ENCODE results near the gene PMPCA.
A peak's percentile ranks its signal among the peaks of the same experiment; 100 is the strongest.

Gene PMPCA

DNA sequence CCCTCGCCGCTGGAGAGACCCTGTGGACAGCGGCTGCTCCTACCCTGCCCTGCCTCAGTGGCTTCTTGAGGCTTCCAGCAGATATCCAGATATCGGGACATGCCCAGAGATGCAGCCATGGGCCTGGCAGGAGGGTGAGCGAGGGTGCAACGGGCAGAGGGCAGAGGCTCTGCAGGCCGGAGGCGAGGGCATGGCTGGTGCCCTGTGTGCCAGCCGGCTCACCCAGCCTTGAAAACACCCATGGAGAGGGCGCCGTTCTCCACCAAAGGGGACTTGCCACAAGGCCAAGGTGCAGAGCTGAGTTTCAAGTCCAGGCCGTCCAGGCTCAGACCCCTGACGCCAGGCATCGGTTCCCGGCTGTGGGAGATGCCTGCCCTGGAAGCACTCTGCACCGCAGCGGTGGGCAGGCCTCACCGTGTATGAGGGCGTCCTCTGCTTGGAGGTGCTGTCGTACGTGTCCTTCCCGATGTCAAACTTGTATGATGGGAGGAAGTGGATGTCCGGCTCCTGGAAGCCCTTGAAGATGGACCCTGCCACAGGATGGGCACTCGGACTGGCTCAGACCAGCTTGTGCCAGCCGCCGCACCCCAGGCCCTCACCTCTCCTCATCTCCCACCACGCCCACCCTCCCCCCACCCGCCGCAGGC, 20.3 kb downstream of the PMPCA start:
- H3K4me3 Mint-ChIP-seq, result no peak overlapping the region
- peaks cover 18% of the 10 kb centered on the region for H3K36me3 Mint-ChIP-seq (ENCODE audit: insufficient read depth)
- ATAC-seq (replicated peaks; ENCODE audit: extremely low read depth, poor library complexity, severe bottlenecking) (no peak), DNase-seq (ENCODE audit: low spot score in 2 of 2) (no peak)
- no peaks in the 10 kb centered on the region for H3K9me3 Mint-ChIP-seq
- peaks cover 1% of the 10 kb centered on the region for H3K4me1 Mint-ChIP-seq
- no peaks in the 10 kb centered on the region for H3K27me3 Mint-ChIP-seq
- H3K27ac Mint-ChIP-seq (ENCODE audit: low read depth), result peak overlapping the region; percentile 41

DNA sequence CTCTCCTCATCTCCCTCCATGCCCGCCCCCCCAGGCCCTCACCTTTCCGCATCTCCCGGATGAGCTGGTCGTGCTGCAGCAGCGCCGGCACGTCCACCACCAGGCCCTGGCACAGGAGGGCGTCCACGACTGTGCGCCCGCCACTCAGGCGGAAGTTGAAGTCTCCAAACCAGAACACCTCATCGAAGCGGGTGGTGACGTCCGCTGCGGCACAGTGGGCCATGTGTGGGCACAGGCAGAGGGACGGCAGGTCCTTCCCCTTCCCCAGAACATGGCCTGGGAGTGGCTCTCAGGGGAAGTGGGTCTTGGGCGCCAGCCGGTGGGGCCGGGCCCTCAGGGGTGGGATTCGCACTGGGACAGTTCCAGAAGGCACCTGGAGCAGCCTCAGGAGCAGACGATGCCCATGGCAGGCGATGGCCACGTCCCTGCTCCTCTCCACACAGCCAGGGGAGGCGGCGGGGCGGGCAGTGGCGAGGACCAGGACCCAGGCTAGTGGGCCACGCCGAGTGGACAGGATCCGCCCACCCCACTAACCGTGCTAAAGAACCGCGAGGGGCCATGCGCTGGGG, 21.4 kb downstream of the PMPCA start:
- H3K9me3 Mint-ChIP-seq, result no peaks in the 10 kb centered on the region
- no peak for ATAC-seq (replicated peaks; ENCODE audit: extremely low read depth, poor library complexity, severe bottlenecking)
- peaks cover 18% of the 10 kb centered on the region for H3K36me3 Mint-ChIP-seq (ENCODE audit: insufficient read depth)
- H3K4me3 Mint-ChIP-seq, result no peak overlapping the region
- peaks cover 13% of the 10 kb centered on the region for H3K4me1 Mint-ChIP-seq
- H3K27ac Mint-ChIP-seq (ENCODE audit: low read depth), result no peak overlapping the region
- no peaks in the 10 kb centered on the region for H3K27me3 Mint-ChIP-seq
- DNase-seq (ENCODE audit: low spot score in 2 of 2), result no peak

DNA sequence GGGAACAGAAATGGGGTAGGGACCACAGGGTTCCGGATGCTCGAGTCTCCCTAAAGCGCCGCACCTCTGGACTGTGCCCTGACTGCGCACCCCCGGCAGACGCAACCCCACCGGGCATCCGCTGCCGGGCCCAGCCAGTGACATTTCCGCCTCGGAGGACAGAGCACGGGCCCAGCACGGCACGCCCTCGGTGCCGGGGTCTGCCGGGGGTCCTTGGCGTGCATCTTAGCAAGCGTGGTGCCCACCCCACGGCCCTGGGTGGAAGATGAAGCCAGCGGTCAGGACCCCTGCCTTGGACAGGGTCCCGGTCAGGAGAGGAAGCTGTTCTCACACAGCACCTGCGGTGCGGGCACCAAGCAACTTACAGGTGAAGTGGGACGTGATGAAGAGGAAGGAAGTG, 22.1 kb downstream of the PMPCA start:
- Mint-ChIP-seq H3K36me3 (ENCODE audit: insufficient read depth) (peaks cover 18% of the 10 kb centered on the region), H3K27me3 (no peaks in the 10 kb centered on the region), H3K9me3 (no peaks in the 10 kb centered on the region), H3K4me1 (peaks cover 20% of the 10 kb centered on the region), H3K27ac (ENCODE audit: low read depth) (no peak overlapping the region), H3K4me3 (no peak overlapping the region)
- DNase-seq (ENCODE audit: low spot score in 2 of 2) (no peak), ATAC-seq (replicated peaks; ENCODE audit: extremely low read depth, poor library complexity, severe bottlenecking) (no peak)

DNA sequence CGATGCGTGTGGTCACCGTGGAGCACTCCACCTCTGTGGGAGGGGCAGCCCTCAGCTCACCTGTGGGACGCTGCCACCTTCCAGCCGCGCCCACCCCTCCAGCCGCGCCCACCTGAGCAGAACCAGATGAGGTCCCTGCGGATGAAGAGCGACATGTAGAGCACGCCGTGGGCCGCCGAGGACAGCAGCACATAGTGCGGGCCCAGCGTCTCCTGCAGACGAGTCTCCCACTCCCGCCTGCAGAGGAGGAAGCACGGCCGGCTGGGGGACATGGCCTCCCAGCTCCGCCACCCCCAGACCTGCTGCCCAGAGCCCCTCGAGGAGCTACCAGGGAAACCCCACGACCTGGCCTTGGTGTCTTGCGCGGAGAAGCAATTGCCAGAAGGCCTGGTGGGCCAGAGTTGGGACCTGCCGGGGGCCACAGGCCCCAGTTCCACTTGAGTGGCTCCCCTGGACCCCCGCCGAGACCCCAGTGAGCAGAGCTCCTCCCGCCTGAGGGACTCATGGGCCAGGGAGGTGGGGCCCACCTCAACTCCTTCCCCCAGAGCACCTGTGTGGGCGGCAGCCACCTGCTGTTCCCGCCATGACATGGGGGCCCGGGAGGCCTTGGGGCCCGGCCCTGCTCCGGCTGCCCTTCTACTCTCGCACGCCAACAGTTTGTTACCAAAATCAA, 22.7 kb downstream of the PMPCA start:
- H3K27ac Mint-ChIP-seq (ENCODE audit: low read depth), result no peak overlapping the region
- H3K4me1 Mint-ChIP-seq, result peaks cover 24% of the 10 kb centered on the region
- H3K27me3 Mint-ChIP-seq, result no peaks in the 10 kb centered on the region
- H3K36me3 Mint-ChIP-seq (ENCODE audit: insufficient read depth), result peaks cover 17% of the 10 kb centered on the region
- no peaks in the 10 kb centered on the region for H3K9me3 Mint-ChIP-seq
- no peak for DNase-seq (ENCODE audit: low spot score in 2 of 2)
- H3K4me3 Mint-ChIP-seq, result no peak overlapping the region
- no peak for ATAC-seq (replicated peaks; ENCODE audit: extremely low read depth, poor library complexity, severe bottlenecking)

DNA sequence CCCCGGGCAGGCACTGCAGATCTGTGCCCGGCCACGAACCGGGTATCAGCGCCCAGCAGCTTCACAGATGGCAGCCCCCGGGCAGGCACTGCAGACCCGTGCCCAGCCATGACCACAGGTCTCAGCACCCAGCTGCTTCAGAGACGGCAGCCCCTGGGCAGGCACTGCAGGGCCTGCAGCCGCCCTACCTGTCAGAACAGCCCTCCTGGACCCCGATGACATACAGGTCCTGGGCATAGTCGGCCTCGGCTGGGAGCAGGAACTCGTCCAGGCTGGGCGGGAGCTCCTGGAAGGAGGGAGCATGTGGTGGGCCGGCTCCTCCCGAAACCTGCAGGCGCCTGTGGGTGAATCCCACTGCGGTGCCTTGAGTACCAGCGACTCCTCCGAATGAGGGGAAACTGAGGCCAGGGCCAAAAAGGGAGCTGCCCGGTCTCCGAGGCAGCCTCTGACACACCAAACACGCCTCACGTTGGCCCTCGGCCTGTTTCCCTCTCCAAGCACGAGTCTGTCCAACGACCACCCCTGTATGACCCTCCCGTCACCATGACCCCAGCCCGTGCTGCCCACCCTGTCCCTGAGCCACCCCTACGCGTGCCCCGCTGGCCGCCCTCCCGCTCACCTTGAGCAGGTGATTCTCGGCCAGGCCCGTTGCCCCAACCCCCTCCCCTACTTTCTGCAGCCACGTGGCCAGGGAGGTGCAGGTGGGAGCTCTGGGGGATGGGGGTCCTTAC, 23.6 kb downstream of the PMPCA start:
- Mint-ChIP-seq H3K4me3 (no peak overlapping the region), H3K27ac (ENCODE audit: low read depth) (no peak overlapping the region), H3K36me3 (ENCODE audit: insufficient read depth) (peaks cover 15% of the 10 kb centered on the region), H3K9me3 (no peaks in the 10 kb centered on the region), H3K4me1 (peaks cover 27% of the 10 kb centered on the region), H3K27me3 (no peaks in the 10 kb centered on the region)
- no peak for DNase-seq (ENCODE audit: low spot score in 2 of 2)
- ATAC-seq (replicated peaks; ENCODE audit: extremely low read depth, poor library complexity, severe bottlenecking), result no peak

DNA sequence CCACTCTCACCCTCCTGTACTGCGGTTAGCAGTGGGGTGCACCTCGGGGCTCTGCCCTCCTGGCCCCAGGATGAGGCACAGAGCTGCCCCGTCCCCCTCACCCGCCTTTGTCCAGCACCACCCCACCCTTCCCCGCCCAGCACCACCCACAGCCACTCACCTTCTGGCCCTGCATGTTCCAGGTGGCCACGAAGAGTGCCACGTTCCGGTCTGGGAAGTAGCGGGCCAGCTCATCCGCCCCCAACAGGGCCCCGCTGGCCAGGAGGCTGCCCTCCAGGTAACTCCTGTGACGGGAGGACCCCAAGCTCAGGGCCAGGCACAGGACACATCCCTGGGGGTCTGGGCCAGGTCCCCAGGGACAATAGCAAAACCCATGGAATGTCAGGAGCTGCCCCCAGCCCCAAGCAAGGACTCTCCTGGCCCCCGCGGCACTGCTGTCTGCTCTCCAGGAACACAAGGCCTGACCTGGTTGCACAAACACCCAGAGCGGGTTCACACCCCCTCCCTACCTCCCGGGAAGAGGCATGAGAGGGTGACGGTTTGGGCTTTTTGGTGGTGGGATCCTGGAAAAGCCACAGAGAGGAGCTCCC, 24.2 kb downstream of the PMPCA start:
- no peaks in the 10 kb centered on the region for H3K9me3 Mint-ChIP-seq
- peaks cover 15% of the 10 kb centered on the region for H3K36me3 Mint-ChIP-seq (ENCODE audit: insufficient read depth)
- ATAC-seq (replicated peaks; ENCODE audit: extremely low read depth, poor library complexity, severe bottlenecking) (no peak), DNase-seq (ENCODE audit: low spot score in 2 of 2) (no peak)
- peaks cover 27% of the 10 kb centered on the region for H3K4me1 Mint-ChIP-seq
- H3K4me3 Mint-ChIP-seq, result no peak overlapping the region
- no peaks in the 10 kb centered on the region for H3K27me3 Mint-ChIP-seq
- no peak overlapping the region for H3K27ac Mint-ChIP-seq (ENCODE audit: low read depth)

DNA sequence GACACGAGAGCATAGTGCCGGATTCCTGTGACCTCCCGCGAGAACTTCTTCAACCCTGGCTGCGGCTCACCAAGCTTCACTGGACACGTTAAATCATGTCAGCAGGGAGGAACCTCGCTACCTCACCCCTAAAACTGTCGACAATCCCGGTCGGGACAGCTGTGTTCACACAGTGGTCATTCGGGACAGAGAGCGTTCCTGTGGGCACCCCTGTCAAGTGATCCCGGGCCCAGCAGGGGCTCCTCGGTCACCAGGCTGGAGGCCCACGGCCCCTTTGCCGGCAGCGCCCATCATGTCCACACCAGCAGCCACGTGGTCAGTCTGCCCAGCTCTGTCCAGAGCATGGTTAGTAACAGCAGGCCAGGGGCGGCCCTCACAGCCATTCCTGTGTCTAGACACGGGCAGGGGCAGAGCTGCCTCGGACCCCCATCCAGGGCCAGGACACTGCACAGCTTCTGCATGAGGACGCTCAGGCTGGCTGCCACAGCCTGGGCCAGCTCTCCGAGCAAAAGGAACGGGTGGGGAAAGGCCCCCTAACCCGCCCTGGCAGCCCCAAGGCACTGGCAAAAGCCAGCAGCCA, 25.7 kb downstream of the PMPCA start:
- Mint-ChIP-seq H3K27ac (ENCODE audit: low read depth) (no peak overlapping the region), H3K9me3 (no peaks in the 10 kb centered on the region), H3K27me3 (no peaks in the 10 kb centered on the region), H3K4me1 (peaks cover 27% of the 10 kb centered on the region), H3K4me3 (peak overlapping the region; percentile 85), H3K36me3 (ENCODE audit: insufficient read depth) (peaks cover 16% of the 10 kb centered on the region)
- ATAC-seq (replicated peaks; ENCODE audit: extremely low read depth, poor library complexity, severe bottlenecking) (no peak), DNase-seq (ENCODE audit: low spot score in 2 of 2) (no peak)

DNA sequence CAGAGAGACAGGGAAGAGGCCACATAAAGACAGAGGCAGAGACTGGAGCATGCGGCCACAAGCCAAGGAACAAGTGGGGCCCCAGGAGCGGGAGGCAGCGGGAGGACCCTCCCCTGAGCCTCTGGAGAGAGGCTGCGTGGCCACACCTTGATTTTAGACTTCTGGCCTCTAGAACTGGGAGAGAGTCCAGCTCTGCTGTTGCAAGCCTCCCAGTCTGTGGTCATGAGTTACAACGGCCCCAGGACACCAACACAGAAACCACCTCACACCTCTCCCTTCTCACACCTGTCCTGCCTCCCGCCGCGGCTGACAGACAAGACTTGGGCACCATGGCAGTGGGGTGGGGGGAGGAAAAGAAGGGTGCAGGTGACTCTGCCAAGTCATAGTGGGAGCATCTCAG, 27.0 kb downstream of the PMPCA start:
- H3K27ac Mint-ChIP-seq (ENCODE audit: low read depth), result peak overlapping the region; percentile 76
- no peak for DNase-seq (ENCODE audit: low spot score in 2 of 2)
- no peaks in the 10 kb centered on the region for H3K27me3 Mint-ChIP-seq
- peaks cover 27% of the 10 kb centered on the region for H3K4me1 Mint-ChIP-seq
- peaks cover 23% of the 10 kb centered on the region for H3K36me3 Mint-ChIP-seq (ENCODE audit: insufficient read depth)
- H3K4me3 Mint-ChIP-seq, result peak overlapping the region; percentile 85
- H3K9me3 Mint-ChIP-seq, result no peaks in the 10 kb centered on the region
- no peak for ATAC-seq (replicated peaks; ENCODE audit: extremely low read depth, poor library complexity, severe bottlenecking)

DNA sequence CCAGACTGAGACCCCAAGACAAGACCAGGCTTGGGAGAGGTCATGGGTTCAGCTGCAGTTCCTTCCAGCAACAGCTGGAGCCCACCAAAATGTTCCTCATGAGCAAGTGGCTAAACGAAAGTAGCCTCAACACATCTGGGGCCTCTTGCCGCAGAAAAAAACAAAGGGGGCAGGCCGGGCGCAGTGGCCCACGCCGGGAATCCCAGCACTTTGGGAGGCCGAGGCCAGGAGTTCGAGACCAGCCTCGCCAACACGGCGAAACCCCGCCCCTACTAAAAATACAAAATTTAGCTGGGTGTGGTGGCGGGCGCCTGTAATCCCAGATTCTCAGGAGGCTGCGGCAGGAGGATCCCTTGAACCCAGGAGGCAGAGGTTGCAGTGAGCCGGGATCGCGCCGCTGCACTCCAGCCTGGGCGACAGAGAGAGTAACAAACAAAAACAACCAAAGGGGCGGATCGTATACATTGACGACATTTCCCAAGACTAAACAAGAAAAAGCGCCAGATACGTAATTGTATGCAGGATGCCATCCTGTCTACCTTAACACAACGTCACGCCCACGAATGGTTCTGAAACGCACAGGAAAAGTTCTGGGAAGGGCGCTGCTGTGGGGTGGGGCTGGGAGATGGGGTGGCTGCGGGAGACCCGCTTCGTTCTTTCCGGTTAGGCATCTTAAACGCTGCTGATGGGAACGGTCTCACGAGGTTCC, 27.5 kb downstream of the PMPCA start:
- DNase-seq (ENCODE audit: low spot score in 2 of 2) (no peak), ATAC-seq (replicated peaks; ENCODE audit: extremely low read depth, poor library complexity, severe bottlenecking) (peak; percentile 8)
- Mint-ChIP-seq H3K9me3 (no peaks in the 10 kb centered on the region), H3K36me3 (ENCODE audit: insufficient read depth) (peaks cover 24% of the 10 kb centered on the region), H3K27ac (ENCODE audit: low read depth) (peak overlapping the region; percentile 76), H3K27me3 (no peaks in the 10 kb centered on the region), H3K4me1 (peaks cover 27% of the 10 kb centered on the region), H3K4me3 (peak overlapping the region; percentile 85)

DNA sequence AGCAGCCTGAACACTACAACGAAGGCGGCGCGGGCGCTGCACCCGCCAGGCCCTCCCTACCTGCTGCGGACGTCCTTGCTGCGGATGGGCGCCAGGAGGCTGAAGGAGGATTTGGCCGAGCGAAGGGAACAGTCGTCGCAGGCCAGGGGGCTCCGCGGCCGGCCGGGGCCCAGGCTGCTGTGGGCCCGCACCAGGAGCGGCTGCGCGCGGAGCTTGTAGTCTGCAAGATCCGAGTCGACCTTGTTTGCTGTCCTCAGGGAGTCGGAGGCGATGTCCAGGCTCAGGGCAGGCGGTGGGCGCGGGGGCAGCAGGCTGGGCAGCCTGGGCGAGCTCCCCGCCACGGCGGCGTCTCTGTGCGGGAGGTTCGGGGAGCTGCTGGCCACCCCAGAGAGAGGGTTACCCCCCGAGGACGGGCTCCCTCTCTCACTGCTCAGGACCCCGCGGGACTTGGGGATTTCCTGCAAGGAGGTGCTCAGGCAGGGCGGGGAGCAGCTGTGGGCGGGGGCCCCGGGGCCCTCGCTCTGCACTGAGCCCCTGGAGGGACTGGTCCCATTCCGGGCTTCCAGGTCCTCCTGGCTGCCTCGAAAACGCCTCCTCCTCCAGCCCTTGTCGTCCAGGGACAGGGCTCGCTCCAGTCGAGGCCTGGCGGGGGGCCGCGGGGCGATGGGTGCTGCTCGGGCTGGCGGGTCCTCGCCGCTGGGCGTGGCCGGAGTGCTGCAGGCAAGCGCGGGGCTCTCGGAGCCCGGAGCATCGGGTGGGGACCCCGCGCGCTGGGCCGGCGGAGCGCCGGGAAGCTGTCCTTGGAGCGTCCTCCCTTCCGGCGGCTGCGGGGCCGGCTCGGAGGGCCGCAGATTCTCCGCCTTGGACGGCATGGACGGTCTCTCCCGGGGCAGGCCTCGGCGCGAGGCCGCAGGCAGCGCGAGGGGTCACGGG, 28.4 kb downstream of the PMPCA start:
- peak; percentile 26 to 32 for DNase-seq (ENCODE audit: low spot score in 2 of 2)
- no peaks in the 10 kb centered on the region for H3K9me3 Mint-ChIP-seq
- peak overlapping the region; percentile 76 for H3K27ac Mint-ChIP-seq (ENCODE audit: low read depth)
- H3K4me3 Mint-ChIP-seq, result peak overlapping the region; percentile 85
- peaks cover 26% of the 10 kb centered on the region for H3K36me3 Mint-ChIP-seq (ENCODE audit: insufficient read depth)
- peak; percentile 80 for ATAC-seq (replicated peaks; ENCODE audit: extremely low read depth, poor library complexity, severe bottlenecking)
- H3K4me1 Mint-ChIP-seq, result peaks cover 27% of the 10 kb centered on the region
- H3K27me3 Mint-ChIP-seq, result no peaks in the 10 kb centered on the region
